Hepatocyte (in vitro differentiated cells): Measurements from ENCODE around the gene PTPRK. TPM values are rescaled to one million over a fixed set of nuclear protein-coding genes. Genes with fewer than 3 reads are reported as not detected.

ENCODE experiments used
- DNase-seq: peaks from one replicate; pipeline ENCODE4 v3.0.0-alpha.2; 2016; ENCODE audit warnings: low spot score
- H2AFZ ChIP-seq: fragments of 200-600 bp; sonication (generic); 2 replicates; pipeline ENCODE4 v1.6.0; 2016; ENCODE audit warnings: antibody characterized with exemption, mild to moderate bottlenecking
- H3K27ac ChIP-seq: fragments of 200-600 bp; sonication (generic); 2 replicates; pipeline ENCODE4 v1.5.1; 2016; ENCODE audit warnings: mild to moderate bottlenecking
- H3K27me3 ChIP-seq: fragments of 200-600 bp; sonication (generic); 2 replicates; pipeline ENCODE4 v1.6.1; 2016
- H3K36me3 ChIP-seq: fragments of 200-600 bp; sonication (generic); replicated peaks from 2 replicates; pipeline ENCODE4 v1.5.1; 2016; ENCODE audit warnings: low read depth; ENCODE audit not compliant: insufficient read depth
- H3K4me1 ChIP-seq: fragments of 200-600 bp; sonication (generic); 2 replicates; pipeline ENCODE4 v1.5.1; 2016; ENCODE audit warnings: mild to moderate bottlenecking, moderate library complexity; ENCODE audit not compliant: insufficient read depth
- H3K4me2 ChIP-seq: fragments of 200-600 bp; sonication (generic); 2 replicates; pipeline ENCODE4 v1.6.0; 2016
- H3K4me3 ChIP-seq: fragments of 200-600 bp; sonication (generic); 2 replicates; pipeline ENCODE4 v1.5.1; 2016; ENCODE audit warnings: mild to moderate bottlenecking
- H3K79me2 ChIP-seq: fragments of 200-600 bp; sonication (generic); 2 replicates; pipeline ENCODE4 v1.6.0; 2017; ENCODE audit warnings: mild to moderate bottlenecking
- H3K9me2 ChIP-seq: fragments of 200-600 bp; sonication (generic); replicated peaks from 2 replicates; pipeline ENCODE4 v1.6.0; 2017; ENCODE audit warnings: mild to moderate bottlenecking; ENCODE audit not compliant: insufficient read depth
- H3K9me3 ChIP-seq: fragments of 200-600 bp; sonication (generic); 2 replicates; pipeline ENCODE4 v1.5.1; 2016; ENCODE audit warnings: low read depth, mild to moderate bottlenecking
- H4K20me1 ChIP-seq: fragments of 200-600 bp; sonication (generic); 2 replicates; pipeline ENCODE4 v1.6.0; 2016; ENCODE audit warnings: mild to moderate bottlenecking; ENCODE audit not compliant: insufficient read depth, poor library complexity, severe bottlenecking
- EZH2 ChIP-seq: fragments of 200-600 bp; sonication (generic); IDR thresholded peaks from 2 replicates; pipeline ENCODE4 v1.6.1; 2016; ENCODE audit warnings: antibody characterized with exemption, mild to moderate bottlenecking, borderline replicate concordance
- EZH2phosphoT487 ChIP-seq: fragments of 200-600 bp; sonication (generic); IDR thresholded peaks from one replicate; pipeline ENCODE4 v1.6.1; 2018; ENCODE audit warnings: antibody characterized with exemption, mild to moderate bottlenecking, low read depth, moderate library complexity; ENCODE audit not compliant: unreplicated experiment, severe bottlenecking
- WGBS: methylation state at CpG from one replicate; pipeline ENCODE4 v1.1.6; 2016; ENCODE audit warnings: low lambda C conversion rate; ENCODE audit errors: missing lambda C conversion rate; 5-methylcytosine and 5-hydroxymethylcytosine counted together
- polyA plus RNA-seq: library from polyadenylated mRNA; unstranded; fragments of >200 nt; fragmentation: Nextera tagmentation; extraction: Ambion mirVana; gene quantifications from 2 replicates; pipeline ENCODE4 v1.2.1, GENCODE V29; 2016
- total RNA-seq: library from RNA; depleted of rRNA; stranded (reverse); fragments of >200 nt; gene quantifications from 2 replicates; pipeline ENCODE4 v1.2.3, GENCODE V29; 2014
- TF ChIP-seq, protein P1 (sequence below): fragments of 200-600 bp; sonication (generic); IDR thresholded peaks from 2 replicates; pipeline ENCODE4 v1.5.1; 2016; ENCODE audit warnings: antibody characterized with exemption, mild to moderate bottlenecking; ENCODE audit not compliant: poor library complexity

The PTPRK gene
- total and polyA plus RNA-seq, 2 experiments from 2014 or later: 42.0 to 80.2 TPM

DNA sequence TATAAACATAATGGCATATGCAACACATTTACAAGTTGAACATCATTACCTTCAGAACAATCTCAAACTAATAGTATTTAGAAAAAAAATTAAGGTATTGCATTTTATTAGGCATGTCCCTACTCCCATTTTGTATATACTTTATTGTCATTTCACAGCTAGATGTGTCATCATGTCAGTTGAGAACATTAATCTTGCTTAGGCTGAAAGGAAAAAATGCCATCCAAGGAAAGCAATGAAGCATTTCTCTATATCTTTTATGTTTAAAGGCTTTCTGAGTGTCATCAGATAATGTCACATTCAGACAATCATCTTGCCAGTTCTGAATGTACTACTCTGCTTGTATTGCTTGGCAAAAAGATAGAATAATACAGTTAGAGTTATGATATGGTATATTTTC, 390.7 kb downstream of the PTPRK start:
- H3K4me1 ChIP-seq: peaks cover 3% of the 10 kb centered on the region
- H2AFZ ChIP-seq: no peak overlapping the region
- H3K36me3 ChIP-seq: no peaks in the 10 kb centered on the region
- H3K27me3 ChIP-seq: no peaks in the 10 kb centered on the region
- no peak overlapping the region for H3K4me3 ChIP-seq
- H3K9me2 ChIP-seq: no peaks in the 10 kb centered on the region
- no peaks in the 10 kb centered on the region for H3K79me2 ChIP-seq
- H3K4me2 ChIP-seq: no peak overlapping the region
- H3K27ac ChIP-seq: no peak overlapping the region
- no peak for TF ChIP-seq EZH2phosphoT487
- TF ChIP-seq, protein P1, sequence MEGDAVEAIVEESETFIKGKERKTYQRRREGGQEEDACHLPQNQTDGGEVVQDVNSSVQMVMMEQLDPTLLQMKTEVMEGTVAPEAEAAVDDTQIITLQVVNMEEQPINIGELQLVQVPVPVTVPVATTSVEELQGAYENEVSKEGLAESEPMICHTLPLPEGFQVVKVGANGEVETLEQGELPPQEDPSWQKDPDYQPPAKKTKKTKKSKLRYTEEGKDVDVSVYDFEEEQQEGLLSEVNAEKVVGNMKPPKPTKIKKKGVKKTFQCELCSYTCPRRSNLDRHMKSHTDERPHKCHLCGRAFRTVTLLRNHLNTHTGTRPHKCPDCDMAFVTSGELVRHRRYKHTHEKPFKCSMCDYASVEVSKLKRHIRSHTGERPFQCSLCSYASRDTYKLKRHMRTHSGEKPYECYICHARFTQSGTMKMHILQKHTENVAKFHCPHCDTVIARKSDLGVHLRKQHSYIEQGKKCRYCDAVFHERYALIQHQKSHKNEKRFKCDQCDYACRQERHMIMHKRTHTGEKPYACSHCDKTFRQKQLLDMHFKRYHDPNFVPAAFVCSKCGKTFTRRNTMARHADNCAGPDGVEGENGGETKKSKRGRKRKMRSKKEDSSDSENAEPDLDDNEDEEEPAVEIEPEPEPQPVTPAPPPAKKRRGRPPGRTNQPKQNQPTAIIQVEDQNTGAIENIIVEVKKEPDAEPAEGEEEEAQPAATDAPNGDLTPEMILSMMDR: no peak
- TF ChIP-seq EZH2: no peak
- DNase-seq: no peak
- no peaks in the 10 kb centered on the region for H3K9me3 ChIP-seq
- H4K20me1 ChIP-seq: no peaks in the 10 kb centered on the region

DNA sequence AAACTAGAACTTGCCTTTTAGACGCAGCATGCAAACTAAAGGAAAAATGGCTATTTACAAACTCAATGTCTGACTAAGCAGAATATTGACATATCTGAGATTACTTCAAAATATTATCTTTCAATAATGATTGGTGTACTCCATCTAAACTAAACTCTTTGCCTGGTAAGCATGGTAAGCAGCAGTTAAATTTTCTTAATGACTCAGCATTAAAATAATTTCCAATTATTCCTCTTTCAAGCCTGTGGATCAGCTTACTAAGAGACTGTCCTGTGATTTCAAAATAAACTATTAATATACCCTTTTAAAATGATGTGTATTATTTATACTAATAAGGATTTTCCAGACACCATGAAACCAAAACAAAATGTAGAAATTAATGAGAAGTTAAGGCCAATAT, 392.7 kb downstream of the PTPRK start:
- no peaks in the 10 kb centered on the region for H4K20me1 ChIP-seq
- H3K79me2 ChIP-seq: no peaks in the 10 kb centered on the region
- TF ChIP-seq, protein P1: no peak
- TF ChIP-seq EZH2phosphoT487 (no peak), EZH2 (no peak)
- WGBS: 96% methylated on average over 1 of the region's 1 CpG
- H3K4me3 ChIP-seq: no peak overlapping the region
- H3K4me1 ChIP-seq: peaks cover 3% of the 10 kb centered on the region
- no peaks in the 10 kb centered on the region for H3K9me2 ChIP-seq
- no peak overlapping the region for H3K4me2 ChIP-seq
- no peaks in the 10 kb centered on the region for H3K36me3 ChIP-seq
- H3K27me3 ChIP-seq: no peaks in the 10 kb centered on the region
- H3K27ac ChIP-seq: no peak overlapping the region
- no peaks in the 10 kb centered on the region for H3K9me3 ChIP-seq
- DNase-seq: no peak
- no peak overlapping the region for H2AFZ ChIP-seq

DNA sequence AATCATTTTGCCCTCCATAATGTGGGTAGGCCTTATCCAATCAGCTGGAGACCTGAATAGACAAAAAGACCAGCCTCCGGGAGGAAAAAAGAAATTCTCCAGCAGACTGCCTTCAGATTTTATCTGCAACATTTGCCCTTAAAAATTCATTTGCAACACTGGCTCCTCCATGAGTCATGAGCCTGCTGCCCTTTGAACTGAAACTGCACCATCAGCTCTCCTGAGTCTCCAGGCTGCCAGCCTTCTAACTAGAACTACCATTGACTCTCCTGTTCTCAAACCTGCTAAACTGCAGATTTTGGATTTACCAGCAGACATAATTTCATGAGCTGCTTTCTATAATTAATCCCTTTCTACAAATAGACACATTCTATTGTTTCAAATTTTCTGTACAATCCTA, 395.7 kb downstream of the PTPRK start:
- Histone ChIP-seq H3K9me3 (no peaks in the 10 kb centered on the region), H3K4me3 (no peak overlapping the region), H3K9me2 (no peaks in the 10 kb centered on the region), H3K36me3 (no peaks in the 10 kb centered on the region), H3K79me2 (no peaks in the 10 kb centered on the region), H3K4me2 (no peak overlapping the region), H3K27me3 (no peaks in the 10 kb centered on the region), H3K4me1 (peaks cover 3% of the 10 kb centered on the region), H2AFZ (no peak overlapping the region), H3K27ac (peak overlapping the region; percentile 14), H4K20me1 (no peaks in the 10 kb centered on the region)
- TF ChIP-seq, protein P1: no peak
- TF ChIP-seq EZH2phosphoT487: no peak
- TF ChIP-seq EZH2: no peak
- WGBS: 41% methylated on average over 1 of the region's 1 CpG
- DNase-seq: peak; percentile 62

DNA sequence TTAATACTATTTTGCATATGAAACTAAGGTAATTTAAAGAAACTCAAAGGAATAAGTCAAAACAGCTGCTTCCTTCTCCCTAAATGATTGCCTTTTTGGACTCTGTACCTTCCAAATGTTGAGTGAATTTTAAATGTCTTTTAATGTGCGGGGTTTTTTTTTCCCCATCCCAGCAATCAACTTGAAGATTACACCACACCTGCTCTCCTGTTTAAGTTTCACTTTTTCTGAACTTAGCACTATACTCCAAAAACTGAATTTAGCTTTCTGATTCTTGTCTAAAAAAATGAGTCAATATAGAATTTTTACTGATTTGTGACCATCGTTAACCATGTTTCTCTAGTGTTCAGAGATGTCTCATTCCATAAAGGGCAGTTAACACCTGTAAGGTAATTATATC, 398.8 kb downstream of the PTPRK start:
- Histone ChIP-seq H3K9me2 (no peaks in the 10 kb centered on the region), H3K4me3 (no peak overlapping the region), H3K27me3 (no peaks in the 10 kb centered on the region), H3K4me1 (peaks cover 3% of the 10 kb centered on the region), H3K9me3 (no peaks in the 10 kb centered on the region), H2AFZ (no peak overlapping the region), H3K27ac (no peak overlapping the region), H3K36me3 (no peaks in the 10 kb centered on the region), H3K4me2 (no peak overlapping the region), H4K20me1 (no peaks in the 10 kb centered on the region), H3K79me2 (no peaks in the 10 kb centered on the region)
- TF ChIP-seq EZH2phosphoT487: no peak
- no peak for TF ChIP-seq EZH2
- TF ChIP-seq, protein P1: no peak
- no peak for DNase-seq
- WGBS: 98% methylated on average over 2 of the region's 2 CpGs
